HEK293 (cell line): Measurements from ENCODE around the gene TIMM8A.
A peak's percentile ranks its signal among the peaks of the same experiment; 100 is the strongest.

Source experiments
- CTCF ChIA-PET: fragments of 350-600 bp; formaldehyde crosslinking; extraction: SDS; loops from one replicate; lab custom pipeline; 2021; ENCODE audit warnings: antibody characterized with exemption; lab: Yijun Ruan, JAX
- POLR2A ChIA-PET: fragments of 300-600 bp; formaldehyde crosslinking; extraction: SDS; loops from one replicate; lab custom pipeline; 2020; ENCODE audit warnings: antibody characterized with exemption, inconsistent platforms; lab: Yijun Ruan, JAX
- H3K27ac ChIP-seq: fragments of 200-500 bp; sonication (Bioruptor generic); 2 replicates; pipeline ENCODE4 v1.5.1; 2014; ENCODE audit warnings: low read depth, low read length, control low read depth, inconsistent platforms; ENCODE audit errors: extremely low read depth
- H3K36me3 ChIP-seq, 2 experiments: fragments of 200-500 bp in 1 of 2; sonication (Bioruptor generic) in 1 of 2; 1 replicate in 1 of 2; 2 replicates in 1 of 2; pipeline ENCODE4 v1.5.1; 2014 to 2017; ENCODE audit warnings: inconsistent platforms in 2 of 2, low read length in 2 of 2; ENCODE audit not compliant: control insufficient read depth in 2 of 2, insufficient read depth in 1 of 2
- H3K4me1 ChIP-seq: fragments of 200-500 bp; sonication (Bioruptor generic); 2 replicates; pipeline ENCODE4 v1.5.1; 2014; ENCODE audit warnings: mild to moderate bottlenecking, low read length, inconsistent platforms; ENCODE audit not compliant: control insufficient read depth, insufficient read depth
- H3K4me3 ChIP-seq: 2 replicates; pipeline ENCODE4 v1.5.1; 2011; ENCODE audit warnings: low read depth, mild to moderate bottlenecking, control low read depth, low read length, moderate library complexity
- H3K9me3 ChIP-seq: fragments of 200-500 bp; sonication (Bioruptor generic); 2 replicates; pipeline ENCODE4 v1.5.1; 2014; ENCODE audit warnings: low read depth, low read length, inconsistent platforms; ENCODE audit not compliant: control insufficient read depth, insufficient read depth
- BCL11B ChIP-seq: fragments of 450-650 bp; formaldehyde crosslinking; IDR thresholded peaks from 2 replicates; pipeline ENCODE4 v1.5.1; 2016; ENCODE audit warnings: low read depth, missing biosample characterization, missing genetic modification characterization
- CTCF ChIP-seq: fragments of 450-650 bp; formaldehyde crosslinking; IDR thresholded peaks from 2 replicates; pipeline ENCODE4 v1.5.1; 2016; ENCODE audit warnings: missing biosample characterization, missing genetic modification characterization
- HOXD13 ChIP-seq: sonication (generic); formaldehyde crosslinking; IDR thresholded peaks from 2 replicates; pipeline ENCODE4 v1.8.0; 2022; ENCODE audit warnings: missing genetic modification reagents, borderline replicate concordance
- OSR2 ChIP-seq: fragments of 450-650 bp; formaldehyde crosslinking; IDR thresholded peaks from 2 replicates; pipeline ENCODE4 v1.5.1; 2016; ENCODE audit warnings: missing biosample characterization, missing genetic modification characterization
- RBAK ChIP-seq: fragments of 450-650 bp; formaldehyde crosslinking; IDR thresholded peaks from 2 replicates; pipeline ENCODE4 v1.5.1; 2016; ENCODE audit warnings: missing biosample characterization, missing genetic modification characterization
- SCRT2 ChIP-seq: fragments of 450-650 bp; formaldehyde crosslinking; IDR thresholded peaks from 2 replicates; pipeline ENCODE4 v1.5.1; 2016; ENCODE audit warnings: missing biosample characterization, missing genetic modification characterization
- SETDB1 ChIP-seq: IDR thresholded peaks from one replicate; pipeline ENCODE4 v1.6.1; 2017; ENCODE audit warnings: mild to moderate bottlenecking, low read length, moderate library complexity, mixed read lengths; ENCODE audit not compliant: insufficient read length
- ZBTB1 ChIP-seq: fragments of 450-650 bp; formaldehyde crosslinking; IDR thresholded peaks from 2 replicates; pipeline ENCODE4 v1.5.1; 2016; ENCODE audit warnings: missing biosample characterization, missing genetic modification characterization
- ZBTB48 ChIP-seq: fragments of 450-650 bp; formaldehyde crosslinking; IDR thresholded peaks from 2 replicates; pipeline ENCODE4 v1.5.1; 2016; ENCODE audit warnings: missing biosample characterization, missing genetic modification characterization
- ZNF133 ChIP-seq: fragments of 450-650 bp; formaldehyde crosslinking; IDR thresholded peaks from 2 replicates; pipeline ENCODE4 v1.5.1; 2016; ENCODE audit warnings: missing biosample characterization, missing genetic modification characterization
- ZNF138 ChIP-seq: fragments of 450-650 bp; formaldehyde crosslinking; IDR thresholded peaks from 2 replicates; pipeline ENCODE4 v1.5.1; 2016; ENCODE audit warnings: missing biosample characterization, missing genetic modification characterization, borderline replicate concordance
- ZNF148 ChIP-seq: fragments of 450-650 bp; formaldehyde crosslinking; IDR thresholded peaks from 2 replicates; pipeline ENCODE4 v1.5.0; 2017; ENCODE audit warnings: missing biosample characterization, missing genetic modification characterization, borderline replicate concordance
- ZNF16 ChIP-seq: fragments of 450-650 bp; formaldehyde crosslinking; IDR thresholded peaks from 2 replicates; pipeline ENCODE4 v1.5.1; 2016; ENCODE audit warnings: low read depth, missing biosample characterization, missing genetic modification characterization
- ZNF18 ChIP-seq: fragments of 450-650 bp; formaldehyde crosslinking; IDR thresholded peaks from 2 replicates; pipeline ENCODE4 v1.5.1; 2016; ENCODE audit warnings: missing biosample characterization, missing genetic modification characterization
- ZNF362 ChIP-seq: fragments of 450-650 bp; formaldehyde crosslinking; IDR thresholded peaks from 2 replicates; pipeline ENCODE4 v1.5.1; 2016; ENCODE audit warnings: missing biosample characterization, missing genetic modification characterization
- ZNF501 ChIP-seq: fragments of 450-650 bp; formaldehyde crosslinking; IDR thresholded peaks from 2 replicates; pipeline ENCODE4 v1.5.1; 2016; ENCODE audit warnings: missing biosample characterization, missing genetic modification characterization
- ZNF513 ChIP-seq: fragments of 450-650 bp; IDR thresholded peaks from 2 replicates; pipeline ENCODE4 v1.5.1; 2018; ENCODE audit warnings: missing biosample characterization, missing genetic modification characterization
- ZNF560 ChIP-seq: fragments of 450-650 bp; formaldehyde crosslinking; IDR thresholded peaks from 2 replicates; pipeline ENCODE4 v1.5.1; 2017; ENCODE audit warnings: missing biosample characterization, missing genetic modification characterization, borderline replicate concordance
- ZNF596 ChIP-seq: fragments of 450-650 bp; IDR thresholded peaks from 2 replicates; pipeline ENCODE4 v1.5.0; 2018; ENCODE audit warnings: missing biosample characterization, mild to moderate bottlenecking, missing genetic modification characterization, moderate library complexity
- ZNF610 ChIP-seq: fragments of 450-650 bp; formaldehyde crosslinking; IDR thresholded peaks from 2 replicates; pipeline ENCODE4 v1.5.1; 2016; ENCODE audit warnings: missing biosample characterization, missing genetic modification characterization, borderline replicate concordance
- ZNF621 ChIP-seq: fragments of 450-650 bp; formaldehyde crosslinking; IDR thresholded peaks from 2 replicates; pipeline ENCODE4 v1.5.1; 2017; ENCODE audit warnings: missing biosample characterization, missing genetic modification characterization
- ZNF629 ChIP-seq: fragments of 450-650 bp; formaldehyde crosslinking; IDR thresholded peaks from 2 replicates; pipeline ENCODE4 v1.5.1; 2017; ENCODE audit warnings: missing biosample characterization, missing genetic modification characterization
- ZNF76 ChIP-seq: fragments of 450-650 bp; formaldehyde crosslinking; IDR thresholded peaks from 2 replicates; pipeline ENCODE4; 2016; ENCODE audit warnings: low read depth, missing biosample characterization, missing genetic modification characterization, borderline replicate concordance
- ZNF777 ChIP-seq: fragments of 450-650 bp; formaldehyde crosslinking; IDR thresholded peaks from 2 replicates; pipeline ENCODE4 v1.5.1; 2017; ENCODE audit warnings: missing biosample characterization, missing genetic modification characterization, borderline replicate concordance
- ZNF785 ChIP-seq: fragments of 450-650 bp; formaldehyde crosslinking; IDR thresholded peaks from 2 replicates; pipeline ENCODE4 v1.5.1; 2016; ENCODE audit warnings: missing biosample characterization, missing genetic modification characterization

Gene TIMM8A

GRCh38 chrX:101391831-101392230, 43.3 kb upstream of the TIMM8A start:
- peak overlapping the region; percentile 57 for H3K4me3 ChIP-seq
- POLR2A ChIA-PET = interaction anchor here (0.6 to 2.4 kb wide), 5 partner anchors 38 to 431 kb away, joined by 4 to 105 read pairs (median 11); partner anchors contain the start of gene TIMM8A
- TF ChIP-seq ZNF76 (tag by site-specific recombination) (no peak), ZNF138 (tag by site-specific recombination) (no peak), ZNF629 (no peak), ZNF610 (tag by site-specific recombination) (no peak), ZNF621 (tag by site-specific recombination) (no peak), ZNF148 (tag by site-specific recombination) (no peak), ZNF560 (tag by site-specific recombination) (no peak), OSR2 (tag by site-specific recombination) (no peak), ZNF777 (tag by site-specific recombination) (no peak), ZBTB48 (tag by site-specific recombination) (no peak)
- no peaks in the 10 kb centered on the region for H3K4me1 ChIP-seq
- H3K9me3 ChIP-seq = no peaks in the 10 kb centered on the region
- peak overlapping the region; percentile 99 for H3K27ac ChIP-seq
- peaks cover 41 to 48% of the 10 kb centered on the region in 2 experiments for H3K36me3 ChIP-seq
- CTCF ChIA-PET = no interaction called here

GRCh38 chrX:101390664-101391525, 42.4 kb upstream of the TIMM8A start, which contains the start of gene RPL36A:
Gene RPL36A (plus strand): TSS chrX:101391011. CDS start chrX:101391044, 33 bp downstream.
- no peaks in the 10 kb centered on the region for H3K4me1 ChIP-seq
- peak within 1 kb of the TSS; percentile 99 for H3K27ac ChIP-seq
- no peaks in the 10 kb centered on the region for H3K9me3 ChIP-seq
- ChIA-PET CTCF (interaction anchor here (0.6 to 1.7 kb wide), 18 partner anchors 10 to 262 kb away, joined by 3 to 17 read pairs (median 5); partner anchors contain the start of gene TIMM8A), POLR2A (interaction anchor here (0.5 to 2.4 kb wide), 29 partner anchors 9 to 720 kb away, joined by 3 to 105 read pairs (median 5); partner anchors contain the start of genes CENPI, GLA, HNRNPH2 and TIMM8A)
- peaks cover 31 to 41% of the 10 kb centered on the region in 2 experiments for H3K36me3 ChIP-seq
- H3K4me3 ChIP-seq = peak within 1 kb of the TSS; percentile 57
- TF ChIP-seq ZNF501 = peak; percentile 91
- TF ChIP-seq ZNF596 (tag by site-specific recombination) = no peak
- TF ChIP-seq ZNF513 (tag by site-specific recombination) = 0 out of 2 replicates have a peak, but pooled peaks have one; percentile 28
- TF ChIP-seq ZNF16 (tag by site-specific recombination) = 0 out of 2 replicates have a peak, but pooled peaks have one; percentile 27
- 0 out of 2 replicates have a peak, but pooled peaks have one; percentile 38 for TF ChIP-seq ZNF133 (tag by site-specific recombination)
- TF ChIP-seq ZNF18 (tag by site-specific recombination) = 0 out of 2 replicates have a peak, but pooled peaks have one; percentile 37
- no peak for TF ChIP-seq BCL11B (tag by site-specific recombination)
- peak; percentile 65; the same call in 1 of the 2 replicates for TF ChIP-seq SCRT2 (tag by site-specific recombination)
- peak; percentile 97 for TF ChIP-seq CTCF (tag by site-specific recombination)
- no peak for TF ChIP-seq SETDB1
- peak; percentile 59; the same call in 1 of the 2 replicates for TF ChIP-seq ZNF362 (tag by site-specific recombination)
- TF ChIP-seq ZBTB1 (tag by site-specific recombination) = no peak
- 0 out of 2 replicates have a peak, but pooled peaks have one; percentile 28 for TF ChIP-seq ZNF785 (tag by site-specific recombination)
- no peak for TF ChIP-seq HOXD13 (CRISPR knock-in tag)
- TF ChIP-seq RBAK (tag by site-specific recombination) = no peak
